SK-N-SH treated with all-trans-retinoic acid at 6 μM for 48 hours (cell line): Measurements from ENCODE around the gene CFAP161.

Experiments
- CREB5 ChIP-seq: fragments of 250-450 bp; sonication (Bioruptor Pico); IDR thresholded peaks from 2 replicates; pipeline ENCODE4 v1.5.1; 2020; ENCODE audit warnings: low read depth, mild to moderate bottlenecking, moderate library complexity
- CSRNP3 ChIP-seq: fragments of 250-450 bp; sonication (Bioruptor Pico); IDR thresholded peaks from 2 replicates; pipeline ENCODE4 v1.5.1; 2021; ENCODE audit warnings: mild to moderate bottlenecking, moderate library complexity
- ESRRG ChIP-seq: fragments of 250-450 bp; sonication (Bioruptor Pico); IDR thresholded peaks from 2 replicates; pipeline ENCODE4 v1.6.1; 2021; ENCODE audit warnings: mild to moderate bottlenecking
- GLIS3 ChIP-seq: fragments of 250-450 bp; sonication (Bioruptor Pico); IDR thresholded peaks from 2 replicates; pipeline ENCODE4 v1.5.0; 2020; ENCODE audit warnings: mild to moderate bottlenecking, moderate library complexity
- PATZ1 ChIP-seq: fragments of 250-450 bp; sonication (Bioruptor Pico); IDR thresholded peaks from 2 replicates; pipeline ENCODE4 v1.8.0; 2020; ENCODE audit warnings: mild to moderate bottlenecking, moderate library complexity, borderline replicate concordance
- SNAI2 ChIP-seq: fragments of 250-450 bp; sonication (Bioruptor Pico); IDR thresholded peaks from 2 replicates; pipeline ENCODE4 v1.5.0; 2020; ENCODE audit warnings: mild to moderate bottlenecking, moderate library complexity
- TOX ChIP-seq: fragments of 250-450 bp; sonication (Bioruptor Pico); IDR thresholded peaks from 2 replicates; pipeline ENCODE4 v1.8.0; 2021; ENCODE audit warnings: mild to moderate bottlenecking, moderate library complexity, borderline replicate concordance
- ZC3H10 ChIP-seq: fragments of 250-450 bp; sonication (Bioruptor Pico); IDR thresholded peaks from 2 replicates; pipeline ENCODE4 v1.5.1; 2021; ENCODE audit warnings: mild to moderate bottlenecking, moderate library complexity
- ZFP3 ChIP-seq: fragments of 250-450 bp; sonication (Bioruptor Pico); IDR thresholded peaks from 2 replicates; pipeline ENCODE4 v1.5.0; 2020; ENCODE audit warnings: mild to moderate bottlenecking, moderate library complexity
- ZFP30 ChIP-seq: fragments of 450-650 bp; formaldehyde crosslinking; IDR thresholded peaks from 2 replicates; pipeline ENCODE4 v1.5.0; 2022; ENCODE audit warnings: mild to moderate bottlenecking, moderate library complexity
- ZNF565 ChIP-seq: fragments of 450-650 bp; formaldehyde crosslinking; conservative IDR thresholded peaks from 2 replicates; pipeline ENCODE4 v1.5.0; 2020; ENCODE audit warnings: low read depth, mild to moderate bottlenecking, moderate library complexity
- ZNF8 ChIP-seq: fragments of 450-650 bp; formaldehyde crosslinking; IDR thresholded peaks from 2 replicates; pipeline ENCODE4 v1.5.0; 2020; ENCODE audit warnings: mild to moderate bottlenecking, moderate library complexity

DNA sequence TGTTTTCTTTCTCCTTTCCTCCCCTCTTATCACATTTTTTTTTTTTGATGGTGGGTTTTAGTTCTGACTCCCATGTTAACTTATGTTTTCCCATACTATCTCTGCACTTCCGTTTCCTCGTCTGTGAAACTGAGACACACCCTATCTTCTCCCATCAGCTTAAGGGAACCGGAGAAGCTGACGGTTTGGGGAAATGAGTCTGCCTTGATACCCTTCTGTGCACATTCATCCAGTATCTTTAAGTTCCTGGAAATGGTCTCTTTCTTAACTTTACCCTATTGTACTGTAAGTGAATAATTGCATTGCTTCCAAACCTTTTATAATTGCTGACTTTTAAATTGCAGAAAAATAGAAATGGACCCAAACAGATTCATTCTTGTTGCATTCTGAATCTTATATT, 26.2 kb upstream of the CFAP161 start:
- TF ChIP-seq SNAI2 (CRISPR knock-in tag) (no peak), ZNF565 (CRISPR knock-in tag) (no peak), CREB5 (CRISPR knock-in tag) (no peak), PATZ1 (CRISPR knock-in tag) (no peak), ESRRG (CRISPR knock-in tag) (no peak), TOX (CRISPR knock-in tag) (no peak), CSRNP3 (CRISPR knock-in tag) (no peak), GLIS3 (CRISPR knock-in tag) (no peak), ZNF8 (CRISPR knock-in tag) (no peak), ZFP3 (no peak), ZFP30 (CRISPR knock-in tag) (no peak), ZC3H10 (CRISPR knock-in tag) (no peak)
